ENCODE data around the gene AGBL2.
"Not testable (repeated sequence)": the region's sequence is repeated elsewhere in the genome, so short reads cannot be mapped to it uniquely, and the experiment has no call there.

GRCh38 chr11:47664936-47665335, 50.2 kb downstream of the AGBL2 start:
- TF ChIP-seq POLR2AphosphoS5 (IDR thresholded peaks at IDR 0.05; ENCODE audit: borderline replicate concordance, low read depth, low read length); EZH2 (IDR thresholded peaks at IDR 0.05); FOXP2 (optimal IDR thresholded peaks at IDR 0.05; ENCODE audit: control extremely low read depth, extremely low read length, insufficient read depth): not testable (repeated sequence)
